ENCODE results near the gene FOXN3.

GRCh38 chr14:89163031-89163636 lies 253.9 kb downstream of the FOXN3 start:
- TF ChIP-seq POLR2A (IDR thresholded peaks at IDR 0.05; ENCODE audit: low read length) (no peak), GATA1 (IDR thresholded peaks at IDR 0.05; ENCODE audit: low read depth, low read length) (no peak)

Measured in erythroblast (primary cell).